SK-N-MC (cell line): ENCODE measurements around the gene PGLYRP2.

ENCODE experiments used
- DNase-seq: peaks from one replicate; pipeline ENCODE4 v3.0.0-alpha.2; 2011; ENCODE audit warnings: low read depth, low spot score
- H3K27ac ChIP-seq: fragments of 200-600 bp; sonication (generic); 2 replicates; pipeline ENCODE4 v1.5.1; 2016; ENCODE audit warnings: mixed run types
- H3K36me3 ChIP-seq: fragments of 200-600 bp; sonication (generic); 2 replicates; pipeline ENCODE4 v1.6.1; 2017; ENCODE audit warnings: antibody characterized with exemption, low read length, mixed read lengths; ENCODE audit not compliant: insufficient read depth
- H3K4me3 ChIP-seq: fragments of 200-600 bp; sonication (generic); 2 replicates; pipeline ENCODE4 v1.5.1; 2016
- H3K9ac ChIP-seq: fragments of 200-600 bp; sonication (generic); 2 replicates; pipeline ENCODE4 v1.8.0; 2017; ENCODE audit warnings: mixed run types, mixed read lengths; ENCODE audit not compliant: insufficient read length
- H3K9me3 ChIP-seq: fragments of 200-600 bp; sonication (generic); 2 replicates; pipeline ENCODE4 v1.6.1; 2017; ENCODE audit warnings: low read depth, mild to moderate bottlenecking, antibody characterized with exemption, low read length, moderate library complexity, mixed read lengths
- EZH2 ChIP-seq: fragments of 200-600 bp; sonication (generic); IDR thresholded peaks from one replicate; pipeline ENCODE4 v1.6.1; 2017; ENCODE audit warnings: antibody characterized with exemption
- FOXP2 ChIP-seq: optimal IDR thresholded peaks from 2 replicates; pipeline ENCODE3; 2011; ENCODE audit warnings: mild to moderate bottlenecking, moderate library complexity; ENCODE audit not compliant: insufficient read depth; ENCODE audit errors: extremely low read length, control extremely low read depth
- POLR2AphosphoS5 ChIP-seq: IDR thresholded peaks from 2 replicates; pipeline ENCODE4 v1.6.1; 2012; ENCODE audit warnings: mild to moderate bottlenecking, low read depth, low read length, borderline replicate concordance

Gene PGLYRP2

GRCh38 chr19:15445807-15446376, 33.4 kb downstream of the PGLYRP2 start:
- no peaks in the 10 kb centered on the region for H3K36me3 ChIP-seq
- H3K27ac ChIP-seq: no peak overlapping the region
- TF ChIP-seq FOXP2: no peak
- no peak for TF ChIP-seq EZH2
- TF ChIP-seq POLR2AphosphoS5: no peak
- no peaks in the 10 kb centered on the region for H3K9me3 ChIP-seq
- H3K9ac ChIP-seq: no peak overlapping the region
- DNase-seq: no peak
- H3K4me3 ChIP-seq: no peak overlapping the region

GRCh38 chr19:15445227-15445605, 34.1 kb downstream of the PGLYRP2 start:
- TF ChIP-seq POLR2AphosphoS5: no peak
- no peak for TF ChIP-seq FOXP2
- TF ChIP-seq EZH2: no peak

GRCh38 chr19:15444505-15445226, 34.6 kb downstream of the PGLYRP2 start:
- Histone ChIP-seq H3K27ac (no peak overlapping the region), H3K9me3 (no peaks in the 10 kb centered on the region), H3K4me3 (no peak overlapping the region), H3K36me3 (no peaks in the 10 kb centered on the region), H3K9ac (no peak overlapping the region)
- no peak for TF ChIP-seq POLR2AphosphoS5
- no peak for TF ChIP-seq FOXP2
- no peak for TF ChIP-seq EZH2
- DNase-seq: no peak

More at GRCh38 chr19:15445227-15445605, 34.1 kb downstream of the PGLYRP2 start:
- Histone ChIP-seq H3K36me3 (no peaks in the 10 kb centered on the region), H3K27ac (no peak overlapping the region), H3K9ac (no peak overlapping the region), H3K4me3 (no peak overlapping the region), H3K9me3 (no peaks in the 10 kb centered on the region)
- no peak for DNase-seq

- H3K36me3 ChIP-seq: no peaks in the 10 kb centered on the region
- no peaks in the 10 kb centered on the region for H3K9me3 ChIP-seq
- H3K9ac ChIP-seq: no peak overlapping the region
- TF ChIP-seq EZH2 (no peak), POLR2AphosphoS5 (no peak), FOXP2 (no peak)
- no peak overlapping the region for H3K27ac ChIP-seq
- no peak for DNase-seq
- H3K4me3 ChIP-seq: no peak overlapping the region
Measured at GRCh38 chr19:15443838-15444237, 35.5 kb downstream of the PGLYRP2 start.

GRCh38 chr19:15443325-15443724, 36.0 kb downstream of the PGLYRP2 start:
- DNase-seq: no peak
- TF ChIP-seq POLR2AphosphoS5 (no peak), EZH2 (no peak), FOXP2 (no peak)
- no peak overlapping the region for H3K27ac ChIP-seq
- no peak overlapping the region for H3K4me3 ChIP-seq
- no peaks in the 10 kb centered on the region for H3K9me3 ChIP-seq
- H3K9ac ChIP-seq: no peak overlapping the region
- H3K36me3 ChIP-seq: no peaks in the 10 kb centered on the region

GRCh38 chr19:15442142-15442920, 37.0 kb downstream of the PGLYRP2 start:
- no peak for DNase-seq
- no peak overlapping the region for H3K9ac ChIP-seq
- no peak overlapping the region for H3K4me3 ChIP-seq
- no peaks in the 10 kb centered on the region for H3K36me3 ChIP-seq
- H3K9me3 ChIP-seq: no peaks in the 10 kb centered on the region
- H3K27ac ChIP-seq: no peak overlapping the region
- TF ChIP-seq POLR2AphosphoS5 (no peak), FOXP2 (no peak), EZH2 (no peak)

GRCh38 chr19:15441317-15441716, 38.0 kb downstream of the PGLYRP2 start:
- no peaks in the 10 kb centered on the region for H3K9me3 ChIP-seq
- no peak for DNase-seq
- H3K4me3 ChIP-seq: no peak overlapping the region
- no peaks in the 10 kb centered on the region for H3K36me3 ChIP-seq
- no peak for TF ChIP-seq EZH2
- no peak for TF ChIP-seq POLR2AphosphoS5
- no peak for TF ChIP-seq FOXP2
- no peak overlapping the region for H3K9ac ChIP-seq
- no peak overlapping the region for H3K27ac ChIP-seq

GRCh38 chr19:15439821-15440641, 39.3 kb downstream of the PGLYRP2 start:
- no peak overlapping the region for H3K27ac ChIP-seq
- no peak for TF ChIP-seq EZH2
- no peak for TF ChIP-seq FOXP2
- TF ChIP-seq POLR2AphosphoS5: no peak
- no peaks in the 10 kb centered on the region for H3K36me3 ChIP-seq
- H3K4me3 ChIP-seq: no peak overlapping the region
- no peak for DNase-seq
- H3K9me3 ChIP-seq: no peaks in the 10 kb centered on the region
- H3K9ac ChIP-seq: no peak overlapping the region
